GM23338 (cell line): ENCODE results near the gene SKA3.

Experiments
- CREB1 ChIP-seq: fragments of 250-450 bp; sonication (Bioruptor Pico); IDR thresholded peaks from 2 replicates; pipeline ENCODE4 v1.5.0; 2020; ENCODE audit warnings: low read depth, mild to moderate bottlenecking, moderate library complexity
- CTCF ChIP-seq, 2 experiments: fragments of 200-600 bp in 1 of 2; sonication (generic) in 1 of 2; conservative IDR thresholded peaks; 2 replicates each; pipeline versions ENCODE4 v1.5.1 to v1.6.1; 2016 to 2017; ENCODE audit warnings: antibody characterized with exemption in 2 of 2, low read depth in 2 of 2, mild to moderate bottlenecking in 2 of 2, moderate library complexity in 1 of 2
- ETS1 ChIP-seq: IDR thresholded peaks from 2 replicates; pipeline ENCODE4 v1.6.1; 2016; ENCODE audit warnings: antibody characterized with exemption
- EZH2 ChIP-seq: fragments of 200-600 bp; sonication (generic); IDR thresholded peaks from one replicate; pipeline ENCODE4 v1.8.0; 2017; ENCODE audit warnings: antibody characterized with exemption, mild to moderate bottlenecking, low read depth; ENCODE audit not compliant: unreplicated experiment
- EZH2phosphoT487 ChIP-seq: fragments of 200-600 bp; sonication (generic); IDR thresholded peaks from one replicate; pipeline ENCODE4 v1.8.1; 2018; ENCODE audit warnings: antibody characterized with exemption; ENCODE audit not compliant: unreplicated experiment
- JUNB ChIP-seq: IDR thresholded peaks from one replicate; pipeline ENCODE4 v1.6.1; 2016; ENCODE audit warnings: antibody characterized with exemption; ENCODE audit not compliant: unreplicated experiment
- POLR2AphosphoS5 ChIP-seq: IDR thresholded peaks from 2 replicates; pipeline ENCODE4 v1.6.1; 2016; ENCODE audit warnings: antibody characterized with exemption, low read depth
- REST ChIP-seq: IDR thresholded peaks from one replicate; pipeline ENCODE4 v1.6.1; 2018; ENCODE audit warnings: antibody characterized with exemption; ENCODE audit not compliant: unreplicated experiment
- STAT1 ChIP-seq: IDR thresholded peaks from one replicate; pipeline ENCODE4 v1.6.1; 2016; ENCODE audit warnings: antibody characterized with exemption; ENCODE audit not compliant: unreplicated experiment
- ZNF331 ChIP-seq: fragments of 250-450 bp; sonication (Bioruptor Pico); IDR thresholded peaks from 2 replicates; pipeline ENCODE4 v1.5.0; 2020; ENCODE audit warnings: low read depth, mild to moderate bottlenecking, moderate library complexity

- TF ChIP-seq CREB1 (CRISPR knock-in tag) (no peak), CTCF (conservative IDR thresholded peaks at IDR 0.05; ENCODE audit: low read depth in 2 of 2) (no peak), EZH2 (no peak), POLR2AphosphoS5 (no peak), ZNF331 (CRISPR knock-in tag) (no peak), EZH2phosphoT487 (no peak), ETS1 (no peak), JUNB (no peak), STAT1 (no peak), REST (no peak)
These were observed 60.2 kb downstream of the SKA3 start for GRCh38 chr13:21116141-21116540.
